Left lobe of liver (tissue), 2 donors: ENCODE results near the gene UBR1. TPM values are rescaled to one million over a fixed set of nuclear protein-coding genes. Genes with fewer than 3 reads are reported as not detected.
"Not testable (repeated sequence)": the region's sequence is repeated elsewhere in the genome, so short reads cannot be mapped to it uniquely, and the experiment has no call there.

ENCODE experiments used
- ATAC-seq: fragments of 200-7000 bp; cut with Tn5 transposase; one replicate; pipeline ENCODE4 v1.9.1; 2020; ENCODE audit warnings: mild to moderate bottlenecking, moderate library complexity
- DNase-seq: peaks from one replicate; pipeline ENCODE4 v3.0.0-alpha.2; 2020; ENCODE audit warnings: low spot score
- total RNA-seq: library from RNA; stranded (reverse); gene quantifications from one replicate; pipeline ENCODE4 v1.2.1, GENCODE V29; 2021
- donor health status: DM: no; HTN: no; CAD: no; lungs with moderate emphysema.
- donor health status: DM: no; HTN: yes; CAD: no.

The UBR1 gene
- total RNA-seq, 1 donor from 2014 or later, result 9.2 TPM

DNA sequence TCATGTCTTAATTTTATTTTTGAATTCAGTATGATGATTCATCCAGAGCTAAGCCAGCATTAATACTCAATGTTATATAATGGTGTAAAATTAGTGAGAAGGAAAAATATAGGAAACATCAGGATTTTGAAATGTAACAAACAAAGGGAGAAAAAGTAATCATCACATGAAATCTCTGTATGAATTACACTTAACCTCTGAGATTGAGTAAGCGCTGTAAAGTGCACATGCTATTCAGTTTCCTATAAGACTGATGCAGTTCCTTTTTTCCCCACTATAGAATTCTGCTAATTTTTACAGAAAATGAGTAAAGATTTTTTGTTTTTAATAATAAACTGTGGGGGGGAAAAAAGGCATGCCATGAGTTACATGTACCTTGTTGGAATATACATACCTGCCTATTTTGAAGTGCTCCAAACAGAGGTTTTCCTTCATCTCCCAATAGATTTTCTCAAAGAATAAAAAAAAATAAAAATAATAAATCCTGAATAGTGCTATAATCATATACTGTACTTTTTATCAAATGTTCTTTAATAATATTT lies 121.3 kb downstream of the UBR1 start:
- no peak for ATAC-seq
- DNase-seq, result no peak

DNA sequence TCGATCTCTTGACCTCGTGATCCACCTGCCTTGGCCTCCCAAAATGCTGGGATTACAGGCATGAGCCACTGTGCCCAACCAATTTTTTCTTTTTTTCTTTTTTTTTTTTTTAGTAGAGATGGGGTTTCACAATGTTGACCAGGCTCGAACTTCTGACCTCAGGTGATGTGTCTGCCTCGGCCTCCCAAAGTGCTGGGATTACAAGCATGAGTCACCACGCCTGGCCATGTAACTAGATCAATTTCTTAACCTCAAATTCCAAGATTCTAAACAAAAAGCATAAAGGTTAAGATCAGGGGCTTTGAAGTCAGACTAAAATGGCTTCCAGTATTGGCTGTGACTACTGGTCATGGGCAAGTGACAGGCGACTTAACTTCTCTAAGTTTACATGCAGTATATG lies 126.7 kb downstream of the UBR1 start:
- not testable (repeated sequence) for DNase-seq, ATAC-seq

DNA sequence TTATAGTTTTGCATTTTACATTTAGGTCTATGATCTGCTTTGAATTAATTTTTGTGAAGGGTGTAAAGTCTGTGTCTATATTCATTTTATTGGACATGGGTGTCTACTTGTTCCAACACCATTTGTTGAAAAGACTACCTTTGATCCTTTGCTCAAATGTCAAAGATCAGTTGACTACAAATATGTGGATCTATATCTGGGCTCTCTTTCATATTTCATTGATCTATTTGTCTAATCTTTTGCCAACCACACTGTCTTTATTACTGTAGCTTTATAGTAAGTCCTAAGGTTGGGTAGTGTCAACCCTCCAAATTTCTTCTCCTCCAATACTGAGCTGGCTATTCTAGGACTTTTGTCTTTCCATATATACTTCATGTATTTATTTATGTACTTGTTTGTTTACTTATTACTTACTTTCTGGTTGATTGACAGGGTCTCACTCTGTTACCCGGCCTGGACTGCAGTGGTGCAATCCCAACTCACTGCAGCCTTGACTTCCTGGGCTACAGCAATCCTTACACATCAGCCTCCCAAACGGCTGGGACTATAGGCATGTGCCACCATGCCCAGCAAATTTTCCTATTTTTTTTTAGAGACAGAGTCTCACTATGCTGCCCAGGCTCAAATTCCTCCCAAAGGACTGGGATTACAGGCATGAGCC lies 131.5 kb downstream of the UBR1 start:
- ATAC-seq (peak; percentile 15), DNase-seq (no peak)

DNA sequence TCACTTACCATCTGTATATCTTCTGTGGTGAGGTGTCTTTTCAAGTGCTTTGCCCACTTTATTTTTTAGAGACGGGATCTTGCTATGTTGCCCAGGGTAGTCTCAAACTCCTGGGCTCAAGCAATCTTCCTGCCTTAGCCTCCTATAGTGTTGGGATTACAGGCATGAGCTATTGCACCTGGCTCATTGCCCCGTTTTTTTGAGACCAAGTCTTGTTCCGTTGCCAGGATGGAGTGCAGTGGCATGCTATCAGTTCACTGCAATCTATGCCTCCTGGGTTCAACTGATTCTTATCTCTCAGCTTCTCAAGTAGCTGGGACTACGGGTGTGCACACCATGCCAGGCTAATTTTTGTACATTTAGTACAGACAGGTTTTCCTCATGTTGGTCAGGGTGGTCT lies 132.7 kb downstream of the UBR1 start:
- ATAC-seq (peak; percentile 60), DNase-seq (no peak)

DNA sequence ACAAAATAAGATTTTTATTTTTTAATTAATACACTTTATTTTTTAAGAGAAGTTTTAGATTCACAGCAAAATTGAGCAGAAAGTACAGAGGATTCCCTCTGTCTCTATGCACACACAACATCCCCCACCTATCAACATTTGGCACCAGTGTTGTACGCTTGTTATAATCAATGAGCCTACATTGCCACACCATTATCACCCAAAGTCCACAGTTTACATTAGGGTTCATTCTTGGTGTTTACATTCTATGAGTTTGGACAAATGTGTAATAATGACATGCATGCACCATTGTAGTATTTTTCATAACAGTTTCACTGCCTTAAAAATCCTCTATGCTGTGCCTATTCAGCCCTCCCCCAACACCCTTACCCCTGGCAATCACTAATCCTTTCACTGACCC lies 134.0 kb downstream of the UBR1 start:
- DNase-seq (no peak), ATAC-seq (peak; percentile 86)

DNA sequence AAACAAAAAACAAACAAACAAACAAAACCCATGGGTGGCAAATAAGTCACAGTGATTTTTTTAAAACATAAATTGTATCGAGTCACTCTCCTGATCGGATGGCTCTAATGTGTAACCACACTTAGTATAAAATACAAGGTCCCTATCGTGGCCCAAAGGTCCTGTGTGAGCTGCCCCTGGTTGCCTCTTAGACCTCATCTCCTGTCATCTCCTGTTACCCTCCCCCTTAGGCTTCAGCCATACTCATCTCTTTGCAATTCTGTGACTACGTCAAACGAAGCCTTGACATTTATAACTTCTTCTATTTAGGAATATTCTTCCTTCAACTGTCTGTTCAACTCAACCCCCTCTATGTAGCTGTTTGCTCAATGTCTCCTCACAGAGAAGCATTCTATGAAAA lies 141.4 kb downstream of the UBR1 start:
- no peak for ATAC-seq
- no peak for DNase-seq

DNA sequence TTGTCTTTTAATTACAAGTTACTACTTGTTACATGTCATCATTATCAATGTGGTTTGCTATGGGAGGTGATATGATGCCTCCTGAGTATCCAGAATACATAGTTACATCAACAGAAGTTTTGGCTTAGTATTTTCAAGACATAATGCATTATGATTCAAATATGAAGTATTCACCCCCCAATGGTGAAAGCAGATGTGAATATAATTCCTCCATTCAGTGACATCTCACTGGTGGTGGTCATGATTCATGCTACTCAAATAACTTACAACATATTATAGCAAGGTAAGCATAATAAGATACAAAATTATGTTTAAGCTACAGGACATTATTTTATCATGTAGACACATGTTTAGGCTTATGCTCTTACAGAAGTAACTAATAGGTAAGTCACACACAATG lies 150.3 kb downstream of the UBR1 start:
- ATAC-seq, result no peak
- DNase-seq, result no peak

DNA sequence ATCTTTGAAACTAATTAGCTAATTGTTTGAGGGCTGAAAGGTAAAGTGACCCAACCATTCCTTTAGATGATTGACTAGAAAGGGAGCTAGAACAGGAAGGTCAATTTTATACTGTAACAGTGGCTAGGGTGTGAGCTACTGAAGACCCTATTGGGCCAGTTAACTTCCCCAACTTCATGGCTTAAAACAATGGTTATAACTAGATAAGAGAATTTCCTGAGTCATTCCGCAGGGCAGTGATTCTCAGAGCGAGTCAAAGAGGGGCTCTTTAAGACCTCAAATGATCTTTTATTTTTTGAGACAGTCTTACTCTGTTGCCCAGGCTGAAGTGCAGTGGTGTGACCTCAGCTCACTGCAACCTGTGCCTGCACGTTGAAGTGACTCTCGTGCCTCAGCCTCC lies 151.5 kb downstream of the UBR1 start:
- no peak for DNase-seq
- ATAC-seq, result no peak

DNA sequence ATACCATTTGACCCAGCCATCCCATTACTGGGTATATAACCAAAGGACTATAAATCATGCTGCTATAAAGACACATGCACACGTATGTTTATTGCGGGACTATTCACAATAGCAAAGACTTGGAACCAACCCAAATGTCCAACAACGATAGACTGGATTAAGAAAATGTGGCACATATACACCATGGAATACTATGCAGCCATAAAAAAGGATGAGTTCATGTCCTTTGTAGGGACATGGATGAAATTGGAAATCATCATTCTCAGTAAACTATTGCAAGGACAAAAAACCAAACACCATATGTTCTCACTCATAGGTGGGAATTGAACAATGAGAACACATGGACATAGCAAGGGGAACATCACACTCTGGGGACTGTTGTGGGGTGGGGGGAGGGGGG lies 156.9 kb downstream of the UBR1 start:
- ATAC-seq, DNase-seq: not testable (repeated sequence)

DNA sequence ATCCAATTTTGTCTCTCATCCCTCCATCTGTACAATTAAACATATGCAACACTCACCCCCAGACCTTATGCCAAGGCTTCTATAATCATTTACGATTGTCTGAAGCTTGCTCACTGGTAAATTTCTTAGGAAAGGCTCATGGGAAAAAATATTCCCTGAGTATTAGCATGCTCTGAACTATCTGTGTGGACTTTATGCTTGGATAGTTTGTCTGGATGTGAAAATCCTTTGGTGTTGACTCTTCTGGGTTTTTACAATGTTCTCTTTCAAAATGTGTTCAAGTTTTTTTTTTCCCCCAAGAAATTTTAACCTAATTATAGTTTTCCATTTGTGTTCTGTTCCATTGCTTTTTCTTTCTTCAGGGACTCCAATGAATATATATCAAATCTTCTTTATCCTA lies 165.3 kb downstream of the UBR1 start:
- DNase-seq (no peak), ATAC-seq (no peak)

DNA sequence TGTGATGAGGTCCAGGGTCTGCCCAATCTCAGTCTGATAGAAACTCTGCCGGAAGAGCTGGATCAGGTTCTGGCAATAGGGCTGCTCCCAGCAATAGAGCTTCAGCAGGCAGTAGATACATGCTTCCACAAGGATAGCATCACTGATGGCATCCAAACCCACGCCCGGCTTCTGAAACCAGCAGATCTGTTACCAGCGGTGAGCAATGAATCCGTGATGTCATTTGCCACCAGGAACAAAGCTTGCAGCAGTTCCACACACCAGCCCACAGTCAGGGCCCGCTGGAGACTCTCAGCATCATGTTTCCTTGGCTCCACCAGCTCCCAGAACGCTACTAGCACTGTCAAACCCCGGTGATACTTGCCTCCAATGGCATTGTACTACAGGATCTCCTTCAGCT lies 166.0 kb downstream of the UBR1 start:
- no peak for ATAC-seq
- DNase-seq, result no peak

DNA sequence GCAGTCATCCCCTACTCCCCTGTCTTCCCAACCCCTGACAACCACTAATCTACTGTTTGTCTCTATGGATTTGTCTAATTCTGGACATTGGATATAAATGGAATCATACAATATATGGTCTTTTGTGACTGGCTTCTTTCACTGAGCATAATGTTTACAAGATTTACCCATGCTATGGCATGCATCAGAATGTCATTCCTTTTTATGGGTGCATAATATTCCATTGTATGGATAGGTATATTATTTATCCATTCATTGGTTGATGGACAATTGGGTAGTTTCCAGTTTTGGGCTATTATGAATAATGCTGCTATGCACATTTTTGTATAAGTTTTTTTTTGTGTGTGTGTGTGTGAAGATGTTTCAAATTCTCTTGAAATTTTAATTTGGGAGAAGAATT lies 168.7 kb downstream of the UBR1 start:
- DNase-seq, result no peak
- no peak for ATAC-seq

DNA sequence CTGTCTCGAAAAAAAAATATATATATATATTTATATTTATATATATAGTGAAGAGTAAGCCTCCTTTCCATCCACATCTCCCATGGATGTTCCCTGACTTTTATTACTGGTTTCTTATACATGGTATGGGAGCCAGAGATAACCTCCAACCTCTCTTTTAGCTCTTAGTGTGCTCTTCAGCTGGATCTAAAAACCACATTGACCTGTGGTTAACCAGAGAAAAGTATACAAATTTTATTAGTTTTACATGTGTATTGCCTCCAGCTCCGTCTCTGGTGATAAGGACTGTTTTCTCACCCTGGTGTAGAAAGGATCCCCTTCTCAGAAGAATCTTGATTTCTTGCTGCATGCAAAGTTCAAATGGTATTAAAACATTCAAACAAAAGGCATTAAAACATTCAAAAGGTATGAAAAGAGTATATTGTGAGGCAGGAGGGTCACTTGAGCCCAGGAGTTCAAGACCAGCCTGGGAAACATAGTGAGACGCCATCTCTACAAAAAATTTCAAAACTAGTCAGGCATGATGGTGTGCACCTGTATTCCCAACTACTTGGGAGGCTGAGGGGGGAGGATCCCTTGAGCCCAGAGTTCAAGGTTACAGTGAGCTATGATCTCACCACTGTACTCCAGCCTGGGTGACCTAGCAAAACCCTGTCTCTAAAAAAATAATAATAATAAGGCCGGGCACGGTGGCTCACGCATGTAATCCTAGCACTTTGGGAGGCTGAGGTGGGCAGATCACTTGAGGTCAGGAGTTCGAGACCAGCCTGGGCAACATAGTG lies 171.8 kb downstream of the UBR1 start:
- ATAC-seq, result no peak
- no peak for DNase-seq

DNA sequence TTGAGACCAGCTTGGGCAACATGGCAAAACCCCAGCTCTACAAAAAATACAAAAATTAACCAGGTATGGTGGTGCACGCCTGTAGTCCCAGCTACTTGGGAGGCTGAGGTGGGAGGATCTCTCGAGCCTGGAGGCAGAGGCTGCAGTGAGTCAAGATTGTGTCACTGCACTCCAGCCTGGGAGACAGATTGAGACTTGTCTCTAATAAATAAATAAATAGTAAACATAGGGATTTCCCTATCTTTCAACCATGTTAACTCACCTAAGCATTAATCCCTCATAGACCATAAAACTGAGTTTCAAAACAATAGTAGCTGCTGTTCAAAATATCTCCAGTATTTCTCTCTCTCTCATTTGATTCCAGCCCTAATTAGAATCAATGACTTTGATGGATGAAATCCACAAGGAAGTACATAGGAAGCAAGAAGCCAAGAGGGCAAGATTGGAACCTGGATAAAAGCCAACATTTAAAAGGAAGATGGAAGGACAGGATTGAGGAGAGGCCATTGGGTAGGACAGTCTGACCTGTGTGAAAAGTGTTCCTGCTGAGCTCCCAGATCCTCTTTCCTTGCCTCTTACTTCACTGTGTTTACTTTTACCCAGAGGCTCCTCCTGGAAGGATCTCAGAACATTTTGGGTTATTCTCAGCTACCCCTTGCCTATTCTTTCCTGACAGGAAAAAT lies 172.9 kb downstream of the UBR1 start:
- DNase-seq (no peak), ATAC-seq (no peak)

DNA sequence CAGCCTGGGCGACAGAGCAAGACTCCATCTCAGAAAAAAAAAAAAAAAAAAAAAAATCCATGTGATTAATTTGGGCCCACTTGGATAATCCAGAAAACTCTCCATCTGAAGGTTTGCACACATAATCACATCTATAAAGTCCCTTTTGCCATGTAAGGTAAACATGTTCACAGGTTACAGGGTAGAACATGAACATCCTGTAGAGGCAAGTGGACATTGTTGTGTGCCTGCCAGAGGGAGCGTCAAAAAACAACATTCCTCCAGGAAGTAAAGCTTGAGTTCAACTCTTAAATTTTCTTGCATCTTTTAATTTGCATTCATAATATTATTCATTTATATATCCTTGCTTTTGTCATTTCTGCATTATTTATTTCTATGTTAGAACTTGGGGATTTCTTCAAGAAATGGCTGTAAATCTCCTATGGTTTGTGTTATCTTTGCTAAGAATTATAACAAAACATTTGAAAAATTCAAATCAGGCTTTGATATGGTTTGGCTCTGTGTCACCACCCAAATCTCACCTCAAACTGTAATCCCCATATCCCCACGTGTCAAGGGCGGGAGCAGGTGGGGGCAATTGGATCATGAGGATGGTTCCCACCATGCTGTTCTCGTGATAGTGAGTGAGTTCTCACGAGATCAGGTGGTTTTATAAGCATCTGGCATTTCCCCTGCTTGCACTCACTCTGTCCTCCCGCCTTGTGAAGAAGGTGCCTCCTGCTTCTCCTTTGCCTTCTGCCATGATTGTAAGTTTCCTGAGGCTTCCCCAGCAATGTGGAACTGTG lies 173.9 kb downstream of the UBR1 start:
- ATAC-seq, result no peak

DNA sequence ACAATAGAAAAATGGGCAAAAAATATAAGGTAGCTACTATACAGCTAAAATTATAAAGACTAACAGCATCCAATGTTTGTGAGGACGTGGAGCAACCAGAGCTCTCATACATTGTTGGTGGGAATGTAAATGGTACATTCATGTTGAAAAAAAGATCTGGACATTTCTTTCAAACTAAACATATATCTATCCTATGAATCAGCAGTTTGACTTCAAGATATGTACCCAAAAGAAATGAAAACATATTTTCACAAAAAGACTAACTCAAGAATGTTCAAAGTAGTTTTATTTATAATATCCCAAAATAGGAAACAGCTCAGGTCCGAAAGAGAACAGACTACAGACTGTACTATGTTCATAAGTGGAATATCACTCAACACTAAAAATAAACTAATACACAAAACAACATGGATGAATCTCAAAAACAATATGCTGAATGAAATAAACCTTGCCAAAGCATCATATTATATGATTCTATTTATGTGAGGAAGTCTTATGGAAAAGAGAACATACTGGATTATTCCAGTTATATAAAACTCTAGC lies 176.5 kb downstream of the UBR1 start:
- DNase-seq (no peak), ATAC-seq (no peak)

More for the DNA sequence above, 173.9 kb downstream of the UBR1 start:
- DNase-seq, result no peak

DNA sequence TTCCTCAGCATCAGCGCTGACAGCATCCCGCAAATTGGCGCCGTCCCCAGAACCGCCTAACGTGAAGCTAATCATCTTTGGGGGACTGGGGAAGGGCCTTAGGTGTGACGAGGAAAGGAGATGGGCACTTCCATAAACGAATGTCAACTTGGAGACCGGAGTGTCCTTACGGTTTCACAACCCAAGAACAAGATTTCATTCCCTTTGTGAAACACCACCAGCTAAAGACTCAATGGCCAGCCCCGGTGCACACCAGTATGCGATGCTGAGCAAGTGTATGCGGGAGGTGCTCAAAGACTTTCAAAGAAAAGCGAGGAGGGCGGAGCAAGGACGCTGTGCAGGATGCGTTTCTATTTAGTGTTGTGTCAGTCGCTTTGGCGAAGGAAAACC lies 184.5 kb downstream of the UBR1 start:
- DNase-seq (peak; percentile 51), ATAC-seq (peak; percentile 12)

DNA sequence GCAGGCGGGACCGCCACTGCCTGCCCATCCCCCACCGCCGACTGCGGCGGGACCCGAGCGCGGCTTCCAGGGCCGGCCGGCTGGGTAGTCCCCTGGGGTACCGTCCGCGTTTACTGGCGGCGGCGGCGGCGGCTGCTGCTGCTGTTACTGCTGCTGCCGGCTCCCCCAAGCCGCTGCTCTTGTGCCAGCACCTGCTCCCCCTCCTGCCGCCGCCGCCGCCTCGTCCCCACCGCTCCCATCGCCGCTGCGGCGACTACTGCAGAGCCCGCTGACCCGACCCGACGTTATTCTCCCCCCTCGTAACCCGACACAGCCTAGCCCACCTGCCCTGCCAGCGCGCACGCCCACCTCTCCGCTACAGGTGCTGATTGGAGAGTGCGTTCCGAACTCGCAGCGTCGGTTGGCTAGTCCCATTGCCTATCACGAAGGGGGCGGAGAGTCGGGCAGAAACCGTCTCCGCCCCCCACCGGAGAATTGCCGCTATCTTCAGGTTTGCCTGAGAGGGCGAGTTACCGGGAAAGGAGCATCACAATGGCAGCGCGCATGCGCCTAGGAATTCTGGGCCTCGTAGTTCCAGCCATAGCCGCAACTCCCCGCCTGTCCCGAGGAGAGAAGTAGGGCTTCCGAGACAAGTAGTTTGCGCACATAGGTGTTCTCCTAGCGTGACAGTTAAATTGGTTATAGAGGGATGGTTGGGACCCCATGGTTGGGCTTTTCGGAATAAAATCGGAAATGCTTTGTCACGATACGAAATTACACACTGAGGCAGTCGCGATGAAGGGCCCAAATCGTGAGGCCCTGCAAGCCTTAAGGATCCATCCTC lies 185.1 kb downstream of the UBR1 start, which contains the start of gene TTBK2:
Gene TTBK2, minus strand, starts transcription at position 260 of the 823 bp plus-strand sequence. CDS start 42,161 bp downstream, outside the sequence.
- DNase-seq (peak; percentile 99), ATAC-seq (peak; percentile 97)

DNA sequence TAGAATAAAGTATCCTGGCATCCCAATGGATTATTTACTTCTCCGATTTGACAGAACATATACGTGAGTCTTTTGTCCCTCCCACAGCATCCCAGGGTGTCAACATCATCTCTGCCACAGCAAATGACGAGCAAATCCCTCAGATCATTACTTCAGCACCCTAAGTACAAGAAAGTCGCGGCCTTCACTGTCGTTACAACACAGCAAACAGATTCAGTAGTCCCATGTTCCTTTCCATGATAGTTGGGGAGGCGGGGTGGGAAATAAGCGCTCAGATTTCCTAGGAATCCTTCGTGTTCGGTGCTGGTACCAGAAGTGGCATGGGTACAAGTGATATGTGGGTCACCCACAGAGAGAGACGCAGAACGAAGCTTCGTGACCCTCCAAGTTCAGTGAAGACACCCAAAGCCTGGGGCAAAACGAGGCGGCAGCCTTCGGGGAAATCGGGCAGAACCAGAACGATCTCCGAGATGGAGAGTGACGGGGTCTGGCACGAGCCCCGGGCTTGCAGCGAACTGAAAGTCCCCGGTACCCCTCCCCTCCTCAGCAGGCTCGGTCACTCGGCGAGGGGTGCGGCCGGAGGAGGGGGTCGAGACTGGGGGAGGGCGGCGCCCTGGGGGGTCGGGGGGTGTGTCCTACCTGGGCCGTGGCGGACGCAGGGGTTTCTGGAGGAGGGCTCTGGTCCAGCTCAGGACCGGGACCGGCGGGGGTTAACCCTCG lies 185.9 kb downstream of the UBR1 start:
- ATAC-seq (peak; percentile 18), DNase-seq (no peak)
